Measurements from ENCODE around the gene CRISP1.

DNA sequence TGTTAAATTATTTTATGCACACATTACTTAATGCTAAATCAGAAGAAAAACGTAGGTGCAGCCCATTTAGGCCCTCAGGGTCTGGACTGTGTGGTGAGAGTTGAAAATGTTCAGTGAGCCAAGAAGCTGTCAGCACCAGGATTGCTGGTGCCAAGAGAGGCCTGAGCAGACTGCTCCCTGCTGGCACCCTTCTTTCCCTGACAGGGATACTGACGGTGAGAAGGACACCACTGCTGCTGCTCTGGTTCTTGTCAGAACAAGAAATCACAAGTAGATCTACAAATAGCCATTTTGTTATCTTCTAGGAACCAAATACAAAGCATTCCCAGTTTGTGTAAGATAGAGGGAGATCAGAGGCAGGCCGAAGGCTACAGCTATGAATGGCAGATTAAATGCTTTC, 48.7 kb upstream of the CRISP1 start:
- TF ChIP-seq, protein P1, sequence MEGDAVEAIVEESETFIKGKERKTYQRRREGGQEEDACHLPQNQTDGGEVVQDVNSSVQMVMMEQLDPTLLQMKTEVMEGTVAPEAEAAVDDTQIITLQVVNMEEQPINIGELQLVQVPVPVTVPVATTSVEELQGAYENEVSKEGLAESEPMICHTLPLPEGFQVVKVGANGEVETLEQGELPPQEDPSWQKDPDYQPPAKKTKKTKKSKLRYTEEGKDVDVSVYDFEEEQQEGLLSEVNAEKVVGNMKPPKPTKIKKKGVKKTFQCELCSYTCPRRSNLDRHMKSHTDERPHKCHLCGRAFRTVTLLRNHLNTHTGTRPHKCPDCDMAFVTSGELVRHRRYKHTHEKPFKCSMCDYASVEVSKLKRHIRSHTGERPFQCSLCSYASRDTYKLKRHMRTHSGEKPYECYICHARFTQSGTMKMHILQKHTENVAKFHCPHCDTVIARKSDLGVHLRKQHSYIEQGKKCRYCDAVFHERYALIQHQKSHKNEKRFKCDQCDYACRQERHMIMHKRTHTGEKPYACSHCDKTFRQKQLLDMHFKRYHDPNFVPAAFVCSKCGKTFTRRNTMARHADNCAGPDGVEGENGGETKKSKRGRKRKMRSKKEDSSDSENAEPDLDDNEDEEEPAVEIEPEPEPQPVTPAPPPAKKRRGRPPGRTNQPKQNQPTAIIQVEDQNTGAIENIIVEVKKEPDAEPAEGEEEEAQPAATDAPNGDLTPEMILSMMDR (IDR thresholded peaks at IDR 0.05) = no peak
- TF ChIP-seq POLR2AphosphoS5 (IDR thresholded peaks at IDR 0.05) (no peak), POLR2A (IDR thresholded peaks at IDR 0.05) (no peak)
